ENCODE data around the gene KCNMA1. TPM values are rescaled to one million over a fixed set of nuclear protein-coding genes. Genes with fewer than 3 reads are reported as not detected.

Gene KCNMA1
- polyA plus RNA-seq, 1 donor from 2014 or later = 60.8 TPM

DNA sequence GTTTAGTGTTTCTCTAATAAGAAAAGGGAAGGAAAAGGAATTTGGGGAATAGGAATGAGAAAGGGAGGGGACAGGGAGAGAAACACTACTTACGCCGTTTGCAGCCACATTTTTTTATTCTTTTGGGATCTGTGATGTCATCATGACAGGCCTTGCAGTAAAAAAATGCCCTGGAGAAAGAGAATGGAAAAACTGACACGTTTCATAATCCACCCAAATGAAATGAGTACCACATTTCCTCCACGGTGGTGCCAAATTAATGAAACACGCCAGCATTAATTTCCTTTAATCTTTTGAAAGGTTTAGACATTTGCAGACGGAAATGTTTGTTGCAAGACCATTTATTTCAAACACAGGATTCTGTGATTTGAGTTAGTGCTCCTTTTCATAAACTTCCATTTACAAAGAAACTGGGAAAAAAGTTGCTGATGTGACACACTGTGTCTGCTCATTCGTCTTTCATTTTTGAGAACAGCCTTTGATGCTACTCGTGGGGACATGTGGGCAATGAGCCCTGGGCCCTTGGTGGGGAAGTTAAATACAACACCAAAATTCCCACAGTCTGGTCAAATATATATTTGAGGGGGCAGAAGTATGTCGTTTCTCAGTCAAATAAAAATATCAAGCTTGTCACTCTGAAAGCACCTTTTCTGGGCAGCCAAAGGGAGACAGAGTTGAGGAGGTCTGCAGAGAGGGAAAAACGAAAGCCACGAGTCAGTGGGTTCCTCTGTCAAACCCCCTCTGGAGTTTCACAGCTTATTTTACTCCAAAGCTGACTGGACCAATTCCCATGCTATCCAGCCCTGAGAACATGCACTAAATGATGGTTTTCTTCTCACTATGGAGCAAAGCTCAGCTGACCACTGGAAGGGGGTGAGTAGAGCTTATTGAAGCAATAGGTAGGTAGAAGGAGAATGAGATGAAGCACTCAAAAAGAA is 625.5 kb downstream of the KCNMA1 start:
- no peaks in the 10 kb centered on the region for H3K36me3 ChIP-seq (ENCODE audit: insufficient read depth, low read length)
- no peaks in the 10 kb centered on the region for H3F3A ChIP-seq (ENCODE audit: insufficient read depth, low read length, poor library complexity, severe bottlenecking)
- H3K9me3 ChIP-seq (ENCODE audit: low read length) = no peaks in the 10 kb centered on the region
- TF ChIP-seq TAF1 (IDR thresholded peaks at IDR 0.05; ENCODE audit: low read depth) = no peak
- TF ChIP-seq, protein P1, sequence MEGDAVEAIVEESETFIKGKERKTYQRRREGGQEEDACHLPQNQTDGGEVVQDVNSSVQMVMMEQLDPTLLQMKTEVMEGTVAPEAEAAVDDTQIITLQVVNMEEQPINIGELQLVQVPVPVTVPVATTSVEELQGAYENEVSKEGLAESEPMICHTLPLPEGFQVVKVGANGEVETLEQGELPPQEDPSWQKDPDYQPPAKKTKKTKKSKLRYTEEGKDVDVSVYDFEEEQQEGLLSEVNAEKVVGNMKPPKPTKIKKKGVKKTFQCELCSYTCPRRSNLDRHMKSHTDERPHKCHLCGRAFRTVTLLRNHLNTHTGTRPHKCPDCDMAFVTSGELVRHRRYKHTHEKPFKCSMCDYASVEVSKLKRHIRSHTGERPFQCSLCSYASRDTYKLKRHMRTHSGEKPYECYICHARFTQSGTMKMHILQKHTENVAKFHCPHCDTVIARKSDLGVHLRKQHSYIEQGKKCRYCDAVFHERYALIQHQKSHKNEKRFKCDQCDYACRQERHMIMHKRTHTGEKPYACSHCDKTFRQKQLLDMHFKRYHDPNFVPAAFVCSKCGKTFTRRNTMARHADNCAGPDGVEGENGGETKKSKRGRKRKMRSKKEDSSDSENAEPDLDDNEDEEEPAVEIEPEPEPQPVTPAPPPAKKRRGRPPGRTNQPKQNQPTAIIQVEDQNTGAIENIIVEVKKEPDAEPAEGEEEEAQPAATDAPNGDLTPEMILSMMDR (IDR thresholded peaks at IDR 0.05; ENCODE audit: poor library complexity, severe bottlenecking) = no peak
- no peak for TF ChIP-seq SMC3 (conservative IDR thresholded peaks at IDR 0.05; ENCODE audit: poor library complexity)
- TF ChIP-seq RAD21 (conservative IDR thresholded peaks at IDR 0.05) = no peak
- TF ChIP-seq EP300 (conservative IDR thresholded peaks at IDR 0.05; ENCODE audit: poor library complexity, severe bottlenecking) = no peak
- no peak for TF ChIP-seq POLR2AphosphoS5 (IDR thresholded peaks at IDR 0.05)
- no peak for TF ChIP-seq EZH2 (IDR thresholded peaks at IDR 0.05; ENCODE audit: borderline replicate concordance, insufficient read depth, low read length, poor library complexity, severe bottlenecking)
- TF ChIP-seq, protein P2, sequence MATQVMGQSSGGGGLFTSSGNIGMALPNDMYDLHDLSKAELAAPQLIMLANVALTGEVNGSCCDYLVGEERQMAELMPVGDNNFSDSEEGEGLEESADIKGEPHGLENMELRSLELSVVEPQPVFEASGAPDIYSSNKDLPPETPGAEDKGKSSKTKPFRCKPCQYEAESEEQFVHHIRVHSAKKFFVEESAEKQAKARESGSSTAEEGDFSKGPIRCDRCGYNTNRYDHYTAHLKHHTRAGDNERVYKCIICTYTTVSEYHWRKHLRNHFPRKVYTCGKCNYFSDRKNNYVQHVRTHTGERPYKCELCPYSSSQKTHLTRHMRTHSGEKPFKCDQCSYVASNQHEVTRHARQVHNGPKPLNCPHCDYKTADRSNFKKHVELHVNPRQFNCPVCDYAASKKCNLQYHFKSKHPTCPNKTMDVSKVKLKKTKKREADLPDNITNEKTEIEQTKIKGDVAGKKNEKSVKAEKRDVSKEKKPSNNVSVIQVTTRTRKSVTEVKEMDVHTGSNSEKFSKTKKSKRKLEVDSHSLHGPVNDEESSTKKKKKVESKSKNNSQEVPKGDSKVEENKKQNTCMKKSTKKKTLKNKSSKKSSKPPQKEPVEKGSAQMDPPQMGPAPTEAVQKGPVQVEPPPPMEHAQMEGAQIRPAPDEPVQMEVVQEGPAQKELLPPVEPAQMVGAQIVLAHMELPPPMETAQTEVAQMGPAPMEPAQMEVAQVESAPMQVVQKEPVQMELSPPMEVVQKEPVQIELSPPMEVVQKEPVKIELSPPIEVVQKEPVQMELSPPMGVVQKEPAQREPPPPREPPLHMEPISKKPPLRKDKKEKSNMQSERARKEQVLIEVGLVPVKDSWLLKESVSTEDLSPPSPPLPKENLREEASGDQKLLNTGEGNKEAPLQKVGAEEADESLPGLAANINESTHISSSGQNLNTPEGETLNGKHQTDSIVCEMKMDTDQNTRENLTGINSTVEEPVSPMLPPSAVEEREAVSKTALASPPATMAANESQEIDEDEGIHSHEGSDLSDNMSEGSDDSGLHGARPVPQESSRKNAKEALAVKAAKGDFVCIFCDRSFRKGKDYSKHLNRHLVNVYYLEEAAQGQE (IDR thresholded peaks at IDR 0.05; ENCODE audit: borderline replicate concordance) = no peak
- no peak for TF ChIP-seq MXI1 (conservative IDR thresholded peaks at IDR 0.05; ENCODE audit: poor library complexity, severe bottlenecking)
- H2AFZ ChIP-seq (ENCODE audit: low read depth, low read length) = no peak overlapping the region
- no peaks in the 10 kb centered on the region for H3K9me2 ChIP-seq (ENCODE audit: insufficient read depth, low read length)
- no peak overlapping the region for H3K9ac ChIP-seq (ENCODE audit: low read length)
- no peaks in the 10 kb centered on the region for H4K20me1 ChIP-seq (ENCODE audit: insufficient read depth)
- no peak overlapping the region for H3K4me3 ChIP-seq (ENCODE audit: low read length)
- no peak overlapping the region for H3K27ac ChIP-seq (ENCODE audit: low read length)
- H3K79me2 ChIP-seq (replicated peaks; ENCODE audit: insufficient read depth, low read length) = no peaks in the 10 kb centered on the region
- H3K27me3 ChIP-seq (ENCODE audit: insufficient read depth, low read depth, low read length) = no peaks in the 10 kb centered on the region
- H3K4me2 ChIP-seq (ENCODE audit: low read length) = no peak overlapping the region

DNA sequence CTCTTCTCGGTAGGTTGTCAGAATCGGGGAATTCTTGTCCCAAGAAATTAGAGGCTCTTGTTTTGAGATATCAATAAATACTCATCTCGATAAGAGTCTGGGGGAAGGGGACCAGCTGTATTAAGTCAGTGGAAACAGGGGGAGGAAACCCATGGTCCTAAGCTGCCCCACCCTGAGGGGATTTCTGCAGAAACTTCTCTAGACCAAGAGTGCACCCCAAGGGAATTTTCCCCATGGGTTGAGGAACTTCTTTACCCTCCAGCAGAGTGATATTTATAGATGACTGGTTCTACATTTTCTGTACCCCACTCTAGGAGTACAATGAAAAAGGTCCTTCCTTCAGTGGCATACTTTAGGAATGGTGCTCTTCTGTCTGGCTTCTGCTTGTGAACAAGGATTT is 627.2 kb downstream of the KCNMA1 start:
- Histone ChIP-seq H3K27me3 (ENCODE audit: insufficient read depth, low read depth, low read length) (no peaks in the 10 kb centered on the region), H3K4me3 (ENCODE audit: low read length) (no peak overlapping the region), H3K4me2 (ENCODE audit: low read length) (no peak overlapping the region), H3K36me3 (ENCODE audit: insufficient read depth, low read length) (no peaks in the 10 kb centered on the region), H3K9me3 (ENCODE audit: low read length) (no peaks in the 10 kb centered on the region), H3K9me2 (ENCODE audit: insufficient read depth, low read length) (no peaks in the 10 kb centered on the region), H4K20me1 (ENCODE audit: insufficient read depth) (no peaks in the 10 kb centered on the region), H2AFZ (ENCODE audit: low read depth, low read length) (no peak overlapping the region), H3K27ac (ENCODE audit: low read length) (no peak overlapping the region), H3F3A (ENCODE audit: insufficient read depth, low read length, poor library complexity, severe bottlenecking) (no peaks in the 10 kb centered on the region), H3K9ac (ENCODE audit: low read length) (no peak overlapping the region), H3K79me2 (replicated peaks; ENCODE audit: insufficient read depth, low read length) (no peaks in the 10 kb centered on the region)
- TF ChIP-seq, protein P1 (IDR thresholded peaks at IDR 0.05; ENCODE audit: poor library complexity, severe bottlenecking) = no peak
- TF ChIP-seq RAD21 (conservative IDR thresholded peaks at IDR 0.05) (no peak), TAF1 (IDR thresholded peaks at IDR 0.05; ENCODE audit: low read depth) (no peak), SMC3 (conservative IDR thresholded peaks at IDR 0.05; ENCODE audit: poor library complexity) (no peak), POLR2AphosphoS5 (IDR thresholded peaks at IDR 0.05) (no peak), MXI1 (conservative IDR thresholded peaks at IDR 0.05; ENCODE audit: poor library complexity, severe bottlenecking) (no peak), EZH2 (IDR thresholded peaks at IDR 0.05; ENCODE audit: borderline replicate concordance, insufficient read depth, low read length, poor library complexity, severe bottlenecking) (no peak), EP300 (conservative IDR thresholded peaks at IDR 0.05; ENCODE audit: poor library complexity, severe bottlenecking) (no peak)
- TF ChIP-seq, protein P2 (IDR thresholded peaks at IDR 0.05; ENCODE audit: borderline replicate concordance) = no peak

Measured in neural cell (in vitro differentiated cells).